ENCODE results near the gene NT5M. TPM values are rescaled to one million over a fixed set of nuclear protein-coding genes. Genes with fewer than 3 reads are reported as not detected.

The NT5M gene
- total RNA-seq, 2 experiments from 2014 or later = 1.8 to 2.9 TPM

GRCh38 chr17:17366941-17367875 lies 64.0 kb downstream of the NT5M start:
- peaks cover 0 to 7% of the 10 kb centered on the region in 2 experiments for H3K9me3 ChIP-seq (ENCODE audit: control insufficient read depth in 1 of 2, insufficient read depth in 1 of 2, low read length in 2 of 2)
- Mint-ChIP-seq H3K27ac (no peak overlapping the region), H3K9me3 (no peaks in the 10 kb centered on the region), H3K4me1 (ENCODE audit: low read depth) (no peaks in the 10 kb centered on the region), H3K4me3 (no peak overlapping the region), H3K27me3 (no peaks in the 10 kb centered on the region), H3K36me3 (ENCODE audit: low read depth) (no peaks in the 10 kb centered on the region)
- DNase-seq = no peak
- no peaks in the 10 kb centered on the region for H3K36me3 ChIP-seq (ENCODE audit: insufficient read depth, low read length)
- no peak for ATAC-seq (ENCODE audit: poor library complexity)
- H3K27me3 ChIP-seq (ENCODE audit: control insufficient read depth in 1 of 2, insufficient read depth in 2 of 2, low read length in 2 of 2) = no peaks in the 10 kb centered on the region
- ChIA-PET POLR2A (no interaction called here), CTCF (interaction anchor here (0.8 kb wide), 2 partner anchors 12 to 275 kb away, joined by 3 read pairs; no protein-coding TSS in a partner anchor)
- no peak for TF ChIP-seq CTCF (IDR thresholded peaks at IDR 0.05)
- no peaks in the 10 kb centered on the region for H3K4me1 ChIP-seq (ENCODE audit: insufficient read depth, low read length)
- H3K27ac ChIP-seq (ENCODE audit: low read depth in 1 of 2, low read length in 2 of 2) = no peak overlapping the region
- H3K4me3 ChIP-seq (ENCODE audit: low read length) = no peak overlapping the region
- intact Hi-C loops (cut with DNase I, micrococcal nuclease) = no loop called here

GRCh38 chr17:17367931-17368330 lies 64.8 kb downstream of the NT5M start:
- Histone ChIP-seq H3K4me3 (ENCODE audit: low read length) (no peak overlapping the region), H3K27me3 (ENCODE audit: control insufficient read depth in 1 of 2, insufficient read depth in 2 of 2, low read length in 2 of 2) (no peaks in the 10 kb centered on the region), H3K36me3 (ENCODE audit: insufficient read depth, low read length) (no peaks in the 10 kb centered on the region), H3K27ac (ENCODE audit: low read depth in 1 of 2, low read length in 2 of 2) (no peak overlapping the region), H3K9me3 (ENCODE audit: control insufficient read depth in 1 of 2, insufficient read depth in 1 of 2, low read length in 2 of 2) (peaks cover 0 to 7% of the 10 kb centered on the region in 2 experiments), H3K4me1 (ENCODE audit: insufficient read depth, low read length) (no peaks in the 10 kb centered on the region)
- no peak overlapping the region for H3K27ac Mint-ChIP-seq
- no peaks in the 10 kb centered on the region for H3K9me3 Mint-ChIP-seq
- no peak for TF ChIP-seq CTCF (IDR thresholded peaks at IDR 0.05)
- POLR2A ChIA-PET = no interaction called here
- CTCF ChIA-PET = no interaction called here
- no peaks in the 10 kb centered on the region for H3K27me3 Mint-ChIP-seq
- ATAC-seq (ENCODE audit: poor library complexity) (no peak), DNase-seq (no peak)
- no peak overlapping the region for H3K4me3 Mint-ChIP-seq
- intact Hi-C loops (cut with DNase I, micrococcal nuclease) = no loop called here
- no peaks in the 10 kb centered on the region for H3K4me1 Mint-ChIP-seq (ENCODE audit: low read depth)
- H3K36me3 Mint-ChIP-seq (ENCODE audit: low read depth) = no peaks in the 10 kb centered on the region

- no peak for TF ChIP-seq CTCF (IDR thresholded peaks at IDR 0.05)
- intact Hi-C loops (cut with DNase I, micrococcal nuclease) = no loop called here
- no peak for DNase-seq
- no peaks in the 10 kb centered on the region for H3K36me3 Mint-ChIP-seq (ENCODE audit: low read depth)
- no peaks in the 10 kb centered on the region for H3K4me1 Mint-ChIP-seq (ENCODE audit: low read depth)
- H3K36me3 ChIP-seq (ENCODE audit: insufficient read depth, low read length) = no peaks in the 10 kb centered on the region
- ChIA-PET POLR2A (no interaction called here), CTCF (no interaction called here)
- H3K27me3 ChIP-seq (ENCODE audit: control insufficient read depth in 1 of 2, insufficient read depth in 2 of 2, low read length in 2 of 2) = no peaks in the 10 kb centered on the region
- H3K4me3 ChIP-seq (ENCODE audit: low read length) = no peak overlapping the region
- no peak for ATAC-seq (ENCODE audit: poor library complexity)
- H3K27me3 Mint-ChIP-seq = no peaks in the 10 kb centered on the region
- H3K4me1 ChIP-seq (ENCODE audit: insufficient read depth, low read length) = no peaks in the 10 kb centered on the region
- H3K9me3 ChIP-seq (ENCODE audit: control insufficient read depth in 1 of 2, insufficient read depth in 1 of 2, low read length in 2 of 2) = peaks cover 0 to 3% of the 10 kb centered on the region in 2 experiments
- H3K27ac ChIP-seq (ENCODE audit: low read depth in 1 of 2, low read length in 2 of 2) = no peak overlapping the region
- no peak overlapping the region for H3K4me3 Mint-ChIP-seq
- no peaks in the 10 kb centered on the region for H3K9me3 Mint-ChIP-seq
- H3K27ac Mint-ChIP-seq = no peak overlapping the region
These were observed 67.5 kb downstream of the NT5M start for GRCh38 chr17:17370711-17371110.

All from CD4-positive, alpha-beta T cell (primary cell).